Stimulated activated CD4-positive, alpha-beta T cell treated with anti-CD3 and anti-CD28 coated beads, Interleukin-2, amount 100 ng/mL, for 48 hours (primary cell): ENCODE measurements around the gene C2orf76.
"Not testable (repeated sequence)": the region's sequence is repeated elsewhere in the genome, so short reads cannot be mapped to it uniquely, and the experiment has no call there.

Experiments
- DNase-seq, 2 donors: peaks; one replicate each; pipeline ENCODE4 v3.0.0-alpha.2; 2020

The C2orf76 gene

GRCh38 chr2:119377294-119377992, 10.8 kb upstream of the C2orf76 start:
- no peak for DNase-seq

- no peak for DNase-seq
These were observed 10.2 kb upstream of the C2orf76 start for GRCh38 chr2:119376810-119377209.

GRCh38 chr2:119376406-119376805, 9.8 kb upstream of the C2orf76 start:
- not testable (repeated sequence) for DNase-seq

GRCh38 chr2:119373907-119374745, 7.5 kb upstream of the C2orf76 start:
- DNase-seq, result not testable (repeated sequence)

- DNase-seq, result no peak
These were observed 6.3 kb upstream of the C2orf76 start for GRCh38 chr2:119372778-119373568.

GRCh38 chr2:119371111-119371510, 4.5 kb upstream of the C2orf76 start:
- no peak for DNase-seq

GRCh38 chr2:119369845-119370244, 3.2 kb upstream of the C2orf76 start:
- DNase-seq, result no peak

GRCh38 chr2:119367472-119368099, 952 bp upstream of the C2orf76 start:
- DNase-seq, result peak; percentile 20 to 39

GRCh38 chr2:119366161-119366648, 429 bp downstream of the C2orf76 start:
- peak in 1 of 2 donors; percentile 9 for DNase-seq

- no peak for DNase-seq
These were observed 1.2 kb downstream of the C2orf76 start for GRCh38 chr2:119365436-119365835.

GRCh38 chr2:119364798-119365197, 1.8 kb downstream of the C2orf76 start:
- no peak for DNase-seq

- no peak for DNase-seq
These were observed 6.1 kb downstream of the C2orf76 start for GRCh38 chr2:119360423-119360966.

- DNase-seq, result no peak
These were observed 6.9 kb downstream of the C2orf76 start for GRCh38 chr2:119359774-119360173.

GRCh38 chr2:119354860-119355259, 11.8 kb downstream of the C2orf76 start:
- DNase-seq, result no peak

GRCh38 chr2:119352357-119352756, 14.3 kb downstream of the C2orf76 start:
- no peak for DNase-seq

GRCh38 chr2:119350311-119350998, 16.2 kb downstream of the C2orf76 start:
- DNase-seq, result no peak

- DNase-seq, result no peak
These were observed 17.3 kb downstream of the C2orf76 start for GRCh38 chr2:119349289-119349688.

GRCh38 chr2:119341684-119342083, 24.9 kb downstream of the C2orf76 start:
- DNase-seq, result no peak

GRCh38 chr2:119339562-119339923, 27.1 kb downstream of the C2orf76 start:
- no peak for DNase-seq

GRCh38 chr2:119338826-119339561, 27.6 kb downstream of the C2orf76 start:
- no peak for DNase-seq

GRCh38 chr2:119338272-119338671, 28.4 kb downstream of the C2orf76 start:
- DNase-seq, result no peak
